Cardiac muscle cell (in vitro differentiated cells and primary cell): ENCODE measurements around the gene KCNN2. TPM values are rescaled to one million over a fixed set of nuclear protein-coding genes. Genes with fewer than 3 reads are reported as not detected.

Experiments
- DNase-seq, 2 donors: peaks; one replicate each; pipeline versions ENCODE4 v3.0.0 to v3.0.0-alpha.2; 2010 to 2017; ENCODE audit warnings: low read depth in 1 of 2, low spot score in 1 of 2
- H3K27ac ChIP-seq: fragments of 200-600 bp; sonication (generic); 2 replicates; pipeline ENCODE4 v1.5.1; 2016
- H3K27me3 ChIP-seq: fragments of 200-600 bp; sonication (generic); 2 replicates; pipeline ENCODE4 v1.6.0; 2016; ENCODE audit warnings: control low read depth
- H3K36me3 ChIP-seq: fragments of 200-600 bp; sonication (generic); 2 replicates; pipeline ENCODE4 v1.5.1; 2016; ENCODE audit warnings: control low read depth
- H3K4me1 ChIP-seq: fragments of 200-600 bp; sonication (generic); 2 replicates; pipeline ENCODE4 v1.8.1; 2017; ENCODE audit warnings: low read depth, mild to moderate bottlenecking, mixed run types
- H3K4me3 ChIP-seq: fragments of 200-600 bp; sonication (generic); 2 replicates; pipeline ENCODE4 v1.5.1; 2016; ENCODE audit warnings: mild to moderate bottlenecking
- H3K9me3 ChIP-seq: fragments of 200-600 bp; sonication (generic); 2 replicates; pipeline ENCODE4 v1.5.1; 2017; ENCODE audit warnings: low read depth, mild to moderate bottlenecking, control low read depth
- CTCF ChIP-seq: IDR thresholded peaks from 2 replicates; pipeline ENCODE4 v1.5.1; 2012; ENCODE audit warnings: low read depth, mild to moderate bottlenecking, low read length
- polyA plus RNA-seq: library from polyadenylated mRNA; unstranded; fragments of >200 nt; fragmentation: Nextera tagmentation; extraction: Ambion mirVana; gene quantifications from 2 replicates; pipeline ENCODE4 v1.2.1, GENCODE V29; 2016
- total RNA-seq: library from RNA; depleted of rRNA; stranded (reverse); fragments of >200 nt; gene quantifications from 2 replicates; pipeline ENCODE4 v1.2.3, GENCODE V29; 2016

The KCNN2 gene
- total and polyA plus RNA-seq, 2 experiments from 2014 or later: 13.5 to 44.9 TPM

GRCh38 chr5:114449860-114450421 lies 88.1 kb downstream of the KCNN2 start:
- Histone ChIP-seq H3K27ac (peak overlapping the region; percentile 51), H3K4me3 (no peak overlapping the region), H3K4me1 (peaks cover 25% of the 10 kb centered on the region), H3K36me3 (no peaks in the 10 kb centered on the region), H3K9me3 (no peaks in the 10 kb centered on the region), H3K27me3 (no peaks in the 10 kb centered on the region)
- DNase-seq: peak; percentile 70 to 90
- TF ChIP-seq CTCF: peak; percentile 88

- no peaks in the 10 kb centered on the region for H3K36me3 ChIP-seq
- H3K9me3 ChIP-seq: no peaks in the 10 kb centered on the region
- peak overlapping the region; percentile 51 for H3K27ac ChIP-seq
- TF ChIP-seq CTCF: no peak
- peaks cover 25% of the 10 kb centered on the region for H3K4me1 ChIP-seq
- H3K27me3 ChIP-seq: no peaks in the 10 kb centered on the region
- peak in 1 of 2 donors; percentile 9 for DNase-seq
- no peak overlapping the region for H3K4me3 ChIP-seq
Observed at GRCh38 chr5:114450437-114450836, 88.6 kb downstream of the KCNN2 start.

- no peaks in the 10 kb centered on the region for H3K36me3 ChIP-seq
- TF ChIP-seq CTCF: no peak
- H3K27ac ChIP-seq: no peak overlapping the region
- H3K9me3 ChIP-seq: no peaks in the 10 kb centered on the region
- H3K27me3 ChIP-seq: no peaks in the 10 kb centered on the region
- H3K4me1 ChIP-seq: no peaks in the 10 kb centered on the region
- no peak overlapping the region for H3K4me3 ChIP-seq
- DNase-seq: no peak
Observed at GRCh38 chr5:114458726-114459125, 96.9 kb downstream of the KCNN2 start.

GRCh38 chr5:114467171-114467570 lies 105.3 kb downstream of the KCNN2 start:
- no peaks in the 10 kb centered on the region for H3K36me3 ChIP-seq
- no peak overlapping the region for H3K27ac ChIP-seq
- DNase-seq: no peak
- H3K4me3 ChIP-seq: no peak overlapping the region
- no peaks in the 10 kb centered on the region for H3K9me3 ChIP-seq
- H3K4me1 ChIP-seq: peaks cover 3% of the 10 kb centered on the region
- TF ChIP-seq CTCF: no peak
- no peaks in the 10 kb centered on the region for H3K27me3 ChIP-seq

- Histone ChIP-seq H3K27ac (no peak overlapping the region), H3K4me1 (peaks cover 3% of the 10 kb centered on the region), H3K27me3 (no peaks in the 10 kb centered on the region), H3K4me3 (no peak overlapping the region), H3K36me3 (no peaks in the 10 kb centered on the region), H3K9me3 (no peaks in the 10 kb centered on the region)
- TF ChIP-seq CTCF: no peak
- DNase-seq: no peak
Observed at GRCh38 chr5:114467729-114468128, 105.9 kb downstream of the KCNN2 start.
